Body of pancreas (tissue), 4 donors: ENCODE results near the gene GNGT2. TPM values are rescaled to one million over a fixed set of nuclear protein-coding genes. Genes with fewer than 3 reads are reported as not detected.

Source experiments
- ATAC-seq: fragments of 150-250 bp; one replicate; pipeline ENCODE4 v1.9.1; 2016
- DNase-seq, 4 donors: peaks; one replicate each; pipeline ENCODE4 v3.0.0-alpha.2; 2019
- H3K27ac ChIP-seq, 4 donors: fragments of 200-600 bp; sonication (generic); 1 replicate in 3 of 4; 2 replicates in 1 of 4; pipeline versions ENCODE4 v1.5.1 to v1.6.1; 2016 to 2019; ENCODE audit warnings: mild to moderate bottlenecking in 1 of 4, mixed read lengths in 1 of 4, moderate library complexity in 1 of 4
- H3K27me3 ChIP-seq, 2 donors: fragments of 200-600 bp; sonication (generic); one replicate each; pipeline ENCODE4 v1.6.0; 2016; ENCODE audit warnings: mild to moderate bottlenecking in 1 of 2
- H3K36me3 ChIP-seq, 2 donors: fragments of 200-600 bp; sonication (generic); replicated peaks in 1 of 2; 2 replicates each; pipeline ENCODE4 v1.5.1; 2016; ENCODE audit warnings: low read depth in 2 of 2; ENCODE audit not compliant: insufficient read depth in 1 of 2
- H3K4me1 ChIP-seq: fragments of 200-600 bp; sonication (generic); one replicate; pipeline ENCODE4 v1.6.0; 2016
- H3K4me3 ChIP-seq, 2 donors: fragments of 200-600 bp; sonication (generic); 1 replicate in 1 of 2; 2 replicates in 1 of 2; pipeline ENCODE4 v1.5.1; 2016 to 2019
- H3K9me3 ChIP-seq, 3 donors: fragments of 200-600 bp; sonication (generic); 1 replicate in 2 of 3; 2 replicates in 1 of 3; pipeline ENCODE4 v1.5.1; 2016
- POLR2A ChIP-seq, 3 donors: fragments of 450-650 bp; IDR thresholded peaks; one replicate each; pipeline ENCODE4 v1.6.1; 2016; ENCODE audit warnings: antibody characterized with exemption in 3 of 3, mild to moderate bottlenecking in 2 of 3
- WGBS, 2 donors: methylation state at CpG; one replicate each; pipeline ENCODE4 v1.1.5; 2017; 5-methylcytosine and 5-hydroxymethylcytosine counted together
- intact Hi-C: fragments of 100-400 bp; cut with DNase I; formaldehyde crosslinking; loops from one replicate; pipeline ENCODE4 v1.15.1; 2023
- total RNA-seq, 2 donors: library from RNA; depleted of rRNA; stranded (reverse); fragments of >200 nt; gene quantifications; one replicate each; pipeline ENCODE4 v1.1.0, GENCODE V29; 2016
- TF ChIP-seq, protein P1 (sequence below), 7 experiments: fragments of 450-650 bp in 4 of 7; fragments of 200-600 bp in 3 of 7; sonication (generic) in 3 of 7; IDR thresholded peaks; one replicate each; pipeline ENCODE4 v1.5.1; 2016 to 2019; ENCODE audit warnings: antibody characterized with exemption in 7 of 7

The GNGT2 gene
- total RNA-seq, 2 donors from 2014 or later: 16.8 TPM; not detected in 1

DNA sequence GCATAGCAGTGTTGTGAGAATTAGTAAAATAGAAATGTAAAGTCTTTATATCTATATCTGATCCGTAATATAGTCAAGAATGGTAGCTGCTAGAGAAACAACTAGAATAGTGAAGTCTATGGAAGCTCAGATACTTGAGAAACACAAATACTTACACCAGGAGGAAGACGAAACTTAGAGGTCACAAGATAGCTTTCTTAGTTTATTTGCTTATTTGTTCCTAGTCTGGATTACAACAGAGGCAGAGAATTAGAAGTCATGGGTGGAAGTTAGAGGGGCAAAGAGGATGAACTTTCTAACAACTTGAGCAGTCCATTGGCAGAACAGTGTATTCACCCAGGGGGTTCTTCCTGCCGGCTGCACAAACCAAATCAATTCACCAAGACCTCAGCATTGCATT, 13.9 kb downstream of the GNGT2 start:
- 63 to 67% methylated on average over 3 of the region's 3 CpGs for WGBS, 2 donors
- no peak overlapping the region for H3K4me3 ChIP-seq

DNA sequence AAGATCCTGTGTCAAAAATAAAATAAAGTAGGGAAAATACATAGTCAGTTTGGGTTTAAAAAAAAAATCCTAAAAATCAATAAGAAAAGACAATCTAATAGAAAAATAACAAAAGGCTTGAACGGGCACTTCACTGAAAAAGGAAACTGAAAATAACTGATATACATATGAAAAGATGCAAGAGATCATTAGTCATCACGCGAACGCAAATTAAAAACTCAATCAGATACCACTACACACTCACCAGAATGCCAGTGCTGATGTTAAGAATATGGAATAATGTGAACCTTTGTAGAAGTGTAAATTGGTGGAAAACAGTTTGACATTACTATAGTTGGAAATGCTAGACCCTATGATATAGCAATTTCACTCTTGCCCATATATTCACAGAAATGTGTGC, 14.6 kb downstream of the GNGT2 start:
- no peak overlapping the region for H3K27ac ChIP-seq
- intact Hi-C loops: no loop called here
- H3K36me3 ChIP-seq: no peaks in the 10 kb centered on the region
- no peaks in the 10 kb centered on the region for H3K9me3 ChIP-seq
- 65 to 73% methylated on average over 4 of the region's 4 CpGs for WGBS, 2 donors
- H3K4me1 ChIP-seq: peaks cover 10% of the 10 kb centered on the region
- H3K27me3 ChIP-seq: no peaks in the 10 kb centered on the region
- no peak for ATAC-seq
- no peak for TF ChIP-seq POLR2A (IDR thresholded peaks at IDR 0.05)
- TF ChIP-seq, protein P1, sequence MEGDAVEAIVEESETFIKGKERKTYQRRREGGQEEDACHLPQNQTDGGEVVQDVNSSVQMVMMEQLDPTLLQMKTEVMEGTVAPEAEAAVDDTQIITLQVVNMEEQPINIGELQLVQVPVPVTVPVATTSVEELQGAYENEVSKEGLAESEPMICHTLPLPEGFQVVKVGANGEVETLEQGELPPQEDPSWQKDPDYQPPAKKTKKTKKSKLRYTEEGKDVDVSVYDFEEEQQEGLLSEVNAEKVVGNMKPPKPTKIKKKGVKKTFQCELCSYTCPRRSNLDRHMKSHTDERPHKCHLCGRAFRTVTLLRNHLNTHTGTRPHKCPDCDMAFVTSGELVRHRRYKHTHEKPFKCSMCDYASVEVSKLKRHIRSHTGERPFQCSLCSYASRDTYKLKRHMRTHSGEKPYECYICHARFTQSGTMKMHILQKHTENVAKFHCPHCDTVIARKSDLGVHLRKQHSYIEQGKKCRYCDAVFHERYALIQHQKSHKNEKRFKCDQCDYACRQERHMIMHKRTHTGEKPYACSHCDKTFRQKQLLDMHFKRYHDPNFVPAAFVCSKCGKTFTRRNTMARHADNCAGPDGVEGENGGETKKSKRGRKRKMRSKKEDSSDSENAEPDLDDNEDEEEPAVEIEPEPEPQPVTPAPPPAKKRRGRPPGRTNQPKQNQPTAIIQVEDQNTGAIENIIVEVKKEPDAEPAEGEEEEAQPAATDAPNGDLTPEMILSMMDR (IDR thresholded peaks at IDR 0.05): no peak
- no peak for DNase-seq
- no peak overlapping the region for H3K4me3 ChIP-seq

More for the DNA sequence above, 13.9 kb downstream of the GNGT2 start:
- intact Hi-C loops: no loop called here
- Histone ChIP-seq H3K9me3 (no peaks in the 10 kb centered on the region), H3K36me3 (no peaks in the 10 kb centered on the region), H3K27ac (no peak overlapping the region), H3K27me3 (no peaks in the 10 kb centered on the region), H3K4me1 (peaks cover 10% of the 10 kb centered on the region)
- ATAC-seq (no peak), DNase-seq (no peak)
- TF ChIP-seq, protein P1 (IDR thresholded peaks at IDR 0.05): no peak
- no peak for TF ChIP-seq POLR2A (IDR thresholded peaks at IDR 0.05)

DNA sequence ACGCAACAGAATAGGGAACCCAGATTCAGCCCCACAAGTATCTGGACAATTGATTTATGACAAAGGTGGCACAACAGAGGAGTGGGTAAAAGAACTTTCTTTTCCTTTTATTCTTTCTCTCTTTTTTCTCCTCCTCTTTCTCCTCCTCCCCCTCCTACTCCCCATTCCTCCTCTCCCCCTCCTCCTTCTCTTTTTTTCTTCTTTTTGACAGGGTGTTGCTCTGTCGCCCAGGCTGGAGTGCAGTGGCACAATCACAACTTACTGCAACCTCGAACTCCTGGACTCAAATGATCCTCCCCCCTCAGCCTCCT, 16.1 kb downstream of the GNGT2 start:
- TF ChIP-seq POLR2A (IDR thresholded peaks at IDR 0.05): no peak
- TF ChIP-seq, protein P1 (IDR thresholded peaks at IDR 0.05): no peak
- Histone ChIP-seq H3K27ac (no peak overlapping the region), H3K9me3 (no peaks in the 10 kb centered on the region), H3K27me3 (no peaks in the 10 kb centered on the region), H3K4me1 (peaks cover 10% of the 10 kb centered on the region), H3K36me3 (no peaks in the 10 kb centered on the region), H3K4me3 (no peak overlapping the region)
- WGBS, 2 donors: 68 to 79% methylated on average over 3 of the region's 3 CpGs
- ATAC-seq (no peak), DNase-seq (no peak)
- intact Hi-C loops: no loop called here

DNA sequence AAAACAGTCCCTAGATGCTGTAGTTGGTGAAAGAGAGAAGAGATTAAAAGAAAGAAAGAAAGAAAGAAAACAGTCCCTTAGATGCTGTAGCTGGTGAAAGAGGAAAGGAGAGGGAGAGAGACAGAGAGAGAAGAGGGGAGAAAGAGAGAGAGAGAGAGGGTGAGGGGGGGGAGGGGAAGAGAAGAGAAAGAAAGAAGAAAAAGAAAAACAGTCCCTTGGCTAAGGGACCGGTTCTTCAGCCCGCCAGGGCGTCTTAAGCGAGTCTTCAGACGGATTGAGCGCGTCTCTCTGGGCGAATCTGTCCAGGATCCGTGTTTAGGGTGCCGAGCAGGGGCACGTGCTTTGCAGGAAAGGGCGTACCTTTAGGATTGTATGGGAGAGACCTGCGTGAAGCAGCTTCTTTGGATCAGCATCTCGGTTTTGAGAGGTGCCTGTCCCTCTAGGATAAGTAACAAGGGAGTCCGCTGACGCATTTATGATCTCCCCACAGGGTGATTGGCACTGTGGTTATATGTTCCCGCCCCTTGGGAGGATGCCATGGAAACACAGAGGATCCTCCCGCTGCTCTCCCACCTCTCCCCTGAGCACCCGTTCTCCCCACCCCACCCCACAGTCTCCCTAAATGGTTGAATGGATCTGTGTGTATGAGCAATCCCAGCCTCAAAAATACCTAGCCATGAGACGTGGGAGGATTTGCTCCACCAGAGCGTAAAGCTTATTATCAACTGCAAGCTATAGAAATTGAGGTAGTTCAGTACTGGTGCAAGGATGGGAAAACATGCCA, 16.7 kb downstream of the GNGT2 start:
- Histone ChIP-seq H3K36me3 (no peaks in the 10 kb centered on the region), H3K27ac (peak overlapping the region in 3 of 4 donors; percentile 91 to 95 (median 93)), H3K4me1 (peaks cover 10% of the 10 kb centered on the region), H3K27me3 (no peaks in the 10 kb centered on the region), H3K9me3 (no peaks in the 10 kb centered on the region), H3K4me3 (peak overlapping the region in 1 of 2 donors; percentile 40)
- 10 to 24% methylated on average over 20 to 21 of the region's 21 CpGs for WGBS, 2 donors
- TF ChIP-seq, protein P1 (IDR thresholded peaks at IDR 0.05): no peak
- no peak for TF ChIP-seq POLR2A (IDR thresholded peaks at IDR 0.05)
- ATAC-seq: no peak
- intact Hi-C loops: no loop called here
- peak; percentile 33 to 60 (median 42) for DNase-seq
